IMR-90 (cell line): ENCODE data around the gene CKB.

Experiments
- CTCF ChIP-seq: conservative IDR thresholded peaks from 2 replicates; pipeline ENCODE4 v1.5.1; 2012; ENCODE audit warnings: mild to moderate bottlenecking, low read depth, low read length, improper control_type of control experiment
- ELK1 ChIP-seq: fragments of 150-350 bp; IDR thresholded peaks from 2 replicates; pipeline ENCODE4 v1.6.1; 2016; ENCODE audit warnings: low read depth, mild to moderate bottlenecking, low read length, moderate library complexity, borderline replicate concordance
- MXI1 ChIP-seq: IDR thresholded peaks from 2 replicates; pipeline ENCODE4 v1.6.1; 2012; ENCODE audit warnings: low read depth, mild to moderate bottlenecking, low read length, moderate library complexity, borderline replicate concordance
- POLR2A ChIP-seq: IDR thresholded peaks from 2 replicates; pipeline ENCODE4 v1.6.1; 2012; ENCODE audit warnings: mild to moderate bottlenecking, low read depth, low read length

GRCh38 chr14:103546652-103547454 lies 24.2 kb upstream of the CKB start:
- TF ChIP-seq CTCF: peak; percentile 78
- no peak for TF ChIP-seq ELK1
- TF ChIP-seq POLR2A: no peak
- TF ChIP-seq MXI1: no peak
